Left lobe of liver (tissue), 2 donors: ENCODE results near the gene NRSN2. TPM values are rescaled to one million over a fixed set of nuclear protein-coding genes. Genes with fewer than 3 reads are reported as not detected.
"Not testable (repeated sequence)": the region's sequence is repeated elsewhere in the genome, so short reads cannot be mapped to it uniquely, and the experiment has no call there.

ENCODE experiments used
- ATAC-seq: fragments of 200-7000 bp; cut with Tn5 transposase; one replicate; pipeline ENCODE4 v1.9.1; 2020; ENCODE audit warnings: mild to moderate bottlenecking, moderate library complexity
- DNase-seq: peaks from one replicate; pipeline ENCODE4 v3.0.0-alpha.2; 2020; ENCODE audit warnings: low spot score
- total RNA-seq: library from RNA; stranded (reverse); gene quantifications from one replicate; pipeline ENCODE4 v1.2.1, GENCODE V29; 2021
- donor health status: DM: no; HTN: no; CAD: no; lungs with moderate emphysema.
- donor health status: DM: no; HTN: yes; CAD: no.

NRSN2 gene
- total RNA-seq, 1 donor from 2014 or later: 3.1 TPM

DNA sequence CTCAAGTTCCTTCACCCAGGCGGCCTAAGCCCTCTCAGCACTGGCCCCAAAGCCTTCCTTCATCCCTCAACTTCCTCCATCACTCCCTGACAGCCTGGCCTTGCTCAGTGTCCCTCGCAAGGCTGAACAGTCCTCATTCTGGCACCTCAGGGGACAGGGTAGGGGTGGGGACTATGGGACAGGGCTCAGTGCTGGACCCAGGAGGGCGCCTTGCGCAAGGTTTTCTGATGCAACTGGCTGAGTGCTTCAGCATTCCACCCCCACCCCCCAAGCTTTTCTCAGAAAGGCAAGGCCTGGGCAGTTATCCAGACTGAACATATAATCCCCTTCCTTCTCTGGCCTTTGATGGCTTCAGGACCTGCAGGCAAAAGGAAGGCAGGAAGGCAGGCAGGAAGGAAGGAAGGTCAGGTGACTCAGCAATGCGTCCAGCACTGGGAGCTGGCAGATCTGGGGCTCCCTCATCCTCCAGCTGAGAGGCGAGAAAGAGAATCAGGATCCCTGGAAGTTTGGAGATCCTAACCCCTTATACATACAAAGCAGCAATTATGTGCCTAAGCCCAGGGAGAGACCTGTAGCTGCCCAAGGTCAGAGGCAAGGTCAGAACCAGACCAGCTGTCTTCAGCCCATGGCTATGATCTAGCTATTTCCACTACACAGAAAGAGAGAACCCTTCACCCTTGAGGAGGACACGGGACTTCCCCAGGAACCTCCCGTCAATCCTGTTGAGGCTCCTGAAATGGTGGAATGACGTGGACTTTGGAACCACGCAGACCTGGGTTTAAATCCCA lies 25.0 kb downstream of the NRSN2 start:
- DNase-seq (peak; percentile 98), ATAC-seq (peak; percentile 84)

DNA sequence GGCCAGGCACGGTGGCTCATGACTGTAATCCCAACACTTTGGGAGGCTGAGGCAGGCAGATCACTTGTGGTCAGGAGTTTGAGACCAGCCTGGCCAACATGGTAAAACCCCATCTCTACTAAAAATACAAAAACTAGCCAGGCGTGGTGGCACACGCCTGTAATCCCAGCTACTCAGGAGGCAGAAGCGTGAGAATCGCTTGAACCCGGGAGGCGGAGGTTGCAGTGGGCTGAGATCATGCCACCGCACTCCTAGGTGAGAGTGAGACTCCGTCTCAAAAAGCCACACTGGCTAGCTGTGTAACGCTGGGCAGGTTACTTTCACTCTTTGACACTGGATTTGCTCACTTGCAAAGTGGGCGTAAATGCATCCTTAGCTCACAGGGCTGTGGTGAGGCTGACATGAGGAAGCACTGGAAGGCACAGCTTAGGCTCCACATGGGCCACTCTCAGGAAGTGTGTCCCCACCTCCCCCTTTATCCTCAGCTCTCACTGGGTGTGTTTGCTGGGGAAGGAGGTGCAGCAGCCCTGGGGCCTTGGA lies 25.7 kb downstream of the NRSN2 start:
- ATAC-seq, DNase-seq: not testable (repeated sequence)

DNA sequence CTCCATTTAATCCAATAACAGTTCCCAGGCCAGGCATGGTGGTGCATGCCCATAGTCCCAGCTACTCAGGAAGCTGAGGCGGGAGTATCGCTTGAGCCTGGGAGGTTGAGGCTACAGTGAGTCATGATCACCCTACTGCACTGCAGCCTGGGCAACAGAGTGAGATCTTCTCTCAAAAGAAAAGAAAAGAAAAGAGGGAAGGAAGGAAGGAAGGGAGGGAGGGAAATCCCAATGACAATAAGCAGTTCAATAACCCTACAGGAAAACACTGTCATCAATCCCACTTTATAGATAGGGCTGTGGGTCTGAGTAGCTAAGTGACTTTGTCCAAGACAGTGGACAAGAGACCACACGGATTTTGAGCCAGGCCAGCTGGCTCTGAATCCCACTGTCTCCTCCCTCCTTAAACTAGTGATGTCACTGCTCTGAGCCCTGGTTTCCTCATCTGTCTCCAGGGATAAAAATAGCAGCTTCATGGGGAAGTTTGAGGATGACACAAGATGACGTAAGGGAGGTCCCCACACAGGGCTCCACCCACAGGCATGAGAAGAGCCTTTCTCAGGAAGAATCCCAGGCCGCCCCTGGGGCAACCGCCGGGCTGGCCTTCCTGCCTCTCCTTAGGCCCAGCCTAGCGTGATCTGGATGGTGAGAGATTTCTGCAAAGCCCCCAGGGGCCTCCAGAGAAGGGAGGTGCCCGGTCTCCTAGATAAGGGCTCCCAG lies 26.4 kb downstream of the NRSN2 start:
- ATAC-seq: no peak
- no peak for DNase-seq

DNA sequence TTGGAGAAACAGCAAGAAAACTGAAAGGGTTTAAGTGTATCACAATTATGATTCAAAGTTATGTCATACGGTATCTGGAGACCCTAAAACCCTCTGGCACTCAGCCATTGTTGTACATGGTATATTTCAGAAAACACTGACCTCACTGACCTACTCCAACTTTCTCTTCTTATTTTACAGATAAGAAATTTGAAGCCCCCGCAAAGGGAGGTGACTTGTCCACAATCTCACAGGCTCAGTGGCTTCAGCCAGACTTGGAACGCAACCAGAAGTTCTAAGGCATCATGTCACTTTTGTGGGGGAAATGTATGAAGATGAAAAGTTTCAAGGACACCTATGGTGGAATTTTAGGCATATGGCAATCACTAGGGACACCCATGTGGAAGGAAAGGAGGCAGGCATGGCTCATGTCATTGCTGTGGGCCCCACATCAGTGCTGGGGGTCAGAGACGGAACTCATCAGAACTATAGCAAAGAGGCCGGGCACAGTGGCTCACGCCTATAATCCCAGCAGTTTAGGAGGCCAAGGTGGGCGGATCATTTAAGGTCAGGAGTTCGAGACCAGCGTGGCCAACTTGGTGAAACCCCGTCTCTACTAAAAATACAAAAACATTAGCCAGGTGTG lies 28.5 kb downstream of the NRSN2 start:
- no peak for DNase-seq
- no peak for ATAC-seq

DNA sequence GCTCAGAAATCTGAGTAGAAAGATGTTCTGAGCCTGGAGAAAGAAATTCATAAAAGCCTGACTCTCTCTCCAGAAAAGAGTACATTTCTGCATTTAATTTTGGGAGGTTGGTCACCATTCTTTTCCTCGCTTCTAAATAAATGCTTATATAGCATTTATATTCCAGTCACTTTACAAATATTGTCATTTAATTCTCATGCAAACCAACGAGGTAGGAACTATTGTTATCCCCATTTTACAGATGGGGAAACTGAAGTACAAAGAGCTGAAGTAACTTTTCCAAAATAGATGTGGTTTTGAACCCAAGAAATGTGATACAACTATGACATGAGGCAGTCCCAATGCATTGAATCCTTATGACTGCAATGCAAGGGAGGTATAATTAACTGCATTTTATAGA lies 29.2 kb downstream of the NRSN2 start:
- ATAC-seq: no peak
- no peak for DNase-seq

DNA sequence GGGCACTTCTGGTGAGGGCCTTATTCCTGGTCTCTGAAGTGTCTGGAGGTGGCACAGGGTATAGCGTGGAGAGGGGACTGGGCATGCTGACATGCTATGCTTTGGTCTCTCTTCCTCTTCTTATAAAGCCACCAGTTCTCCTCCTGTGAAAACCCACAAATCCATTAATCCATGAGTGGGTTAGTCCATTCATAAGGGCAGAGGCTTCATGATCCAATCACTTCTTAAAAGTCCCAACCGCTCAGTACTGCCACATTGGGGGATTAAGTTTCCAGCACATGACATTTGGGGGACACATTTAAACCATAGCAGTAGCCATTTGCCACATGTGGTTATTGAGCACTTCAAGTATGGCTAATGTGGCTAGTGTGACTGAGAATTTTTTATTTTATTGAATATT lies 29.8 kb downstream of the NRSN2 start:
- ATAC-seq (no peak), DNase-seq (no peak)

DNA sequence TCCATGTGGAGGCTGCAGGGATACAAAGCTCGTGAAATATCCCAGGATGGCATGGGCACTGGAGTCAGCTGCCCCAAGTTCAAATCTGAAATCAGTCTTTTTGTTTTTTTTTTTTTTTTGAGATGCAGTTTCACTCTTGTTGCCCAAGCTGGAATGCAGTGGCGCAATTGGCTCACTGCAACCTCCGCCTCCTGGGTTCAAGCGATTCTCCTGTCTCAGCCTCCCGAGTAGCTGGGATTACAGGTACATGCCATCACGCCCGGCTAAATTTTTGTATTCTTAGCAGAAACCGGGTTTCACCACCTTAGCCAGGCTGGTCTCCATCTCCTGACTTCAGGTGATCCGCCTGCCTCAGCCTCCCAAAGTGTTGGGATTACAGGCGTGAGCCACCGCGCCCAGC lies 30.7 kb downstream of the NRSN2 start:
- not testable (repeated sequence) for ATAC-seq, DNase-seq

DNA sequence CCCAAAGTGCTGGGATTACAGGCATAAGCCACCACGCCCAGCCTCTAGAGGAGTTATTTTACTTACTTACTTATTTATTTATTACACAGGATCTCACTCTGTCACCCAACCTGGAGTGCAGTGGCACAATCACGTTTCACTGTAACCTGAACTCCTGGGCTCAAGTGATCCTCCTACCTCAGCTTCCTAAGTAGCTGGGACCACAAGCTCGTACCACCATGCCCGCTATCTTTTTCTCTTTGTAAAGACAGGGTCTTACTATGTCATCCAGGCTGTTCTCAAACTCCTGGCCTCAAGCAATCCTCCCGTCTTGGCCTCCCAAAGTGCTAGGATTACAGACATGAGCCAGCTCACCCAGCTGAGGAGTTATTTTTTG lies 32.0 kb downstream of the NRSN2 start:
- DNase-seq: no peak
- no peak for ATAC-seq

DNA sequence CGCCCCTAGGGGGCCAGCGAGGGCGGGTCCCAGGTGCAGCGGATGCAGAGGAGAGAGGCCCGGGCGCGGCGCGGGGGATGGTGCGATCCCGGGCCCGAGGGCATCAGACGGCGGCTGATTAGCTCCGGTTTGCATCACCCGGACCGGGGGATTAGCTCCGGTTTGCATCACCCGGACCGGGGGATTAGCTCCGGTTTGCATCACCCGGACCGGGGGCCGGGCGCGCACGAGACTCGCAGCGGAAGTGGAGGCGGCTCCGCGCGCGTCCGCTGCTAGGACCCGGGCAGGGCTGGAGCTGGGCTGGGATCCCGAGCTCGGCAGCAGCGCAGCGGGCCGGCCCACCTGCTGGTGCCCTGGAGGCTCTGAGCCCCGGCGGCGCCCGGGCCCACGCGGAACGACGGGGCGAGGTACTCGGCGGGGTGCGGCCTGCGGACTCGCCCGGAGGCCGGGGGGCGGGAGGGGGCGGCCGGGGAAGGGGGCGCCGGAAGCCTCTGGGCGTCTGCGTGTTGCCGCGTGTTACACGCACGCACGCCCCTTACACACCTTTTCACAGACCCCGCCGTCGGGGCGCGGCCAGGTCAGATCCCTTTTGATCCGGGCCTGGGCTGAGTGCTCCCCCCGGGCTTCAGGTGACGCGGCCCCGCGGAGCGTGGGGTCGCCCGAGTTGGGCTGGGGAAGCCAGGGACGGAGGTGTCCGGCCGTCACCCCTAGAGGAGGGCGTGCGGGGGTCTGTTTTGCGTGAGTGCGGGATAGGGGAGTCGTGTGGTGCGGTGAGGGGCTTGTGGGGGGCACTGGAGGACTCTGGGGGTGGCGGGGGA lies 34.1 kb downstream of the NRSN2 start:
- ATAC-seq: peak; percentile 57
- DNase-seq: peak; percentile 74

DNA sequence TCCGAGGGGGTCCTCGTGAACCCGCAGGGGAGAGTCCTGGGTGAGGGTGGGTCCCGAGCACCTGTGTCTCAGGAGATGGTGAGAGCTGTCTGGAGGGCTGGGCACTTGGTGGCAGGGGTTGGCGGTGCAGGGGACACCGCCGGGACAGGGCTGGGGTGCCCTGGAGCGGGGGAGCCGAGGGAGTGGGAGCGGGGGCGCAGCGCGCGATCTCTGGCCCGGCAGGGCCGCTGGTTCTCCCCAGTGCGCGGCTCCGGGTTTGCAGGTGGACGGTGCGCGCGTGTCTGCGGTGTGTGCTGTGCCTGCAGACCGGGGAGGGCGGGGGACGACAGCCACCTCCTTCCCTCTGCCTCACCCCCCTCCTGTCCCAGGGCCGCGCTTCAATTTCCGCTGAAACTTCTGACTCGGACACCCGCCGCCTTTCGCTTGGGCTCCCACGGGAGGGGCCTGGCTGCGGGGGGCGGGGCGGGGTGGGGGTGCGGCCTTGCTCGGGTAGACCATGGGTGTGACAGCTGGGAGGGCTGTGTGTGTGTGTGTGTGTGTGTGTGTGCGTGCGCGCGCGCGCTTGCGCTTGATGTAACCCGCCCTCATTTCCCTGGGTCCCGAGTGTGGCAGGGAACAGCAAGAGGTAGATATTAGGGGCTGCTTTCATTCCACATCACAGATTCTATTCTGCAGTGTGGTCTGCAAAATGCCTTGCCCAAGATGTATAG lies 34.8 kb downstream of the NRSN2 start:
- DNase-seq (peak; percentile 92), ATAC-seq (peak; percentile 81)

DNA sequence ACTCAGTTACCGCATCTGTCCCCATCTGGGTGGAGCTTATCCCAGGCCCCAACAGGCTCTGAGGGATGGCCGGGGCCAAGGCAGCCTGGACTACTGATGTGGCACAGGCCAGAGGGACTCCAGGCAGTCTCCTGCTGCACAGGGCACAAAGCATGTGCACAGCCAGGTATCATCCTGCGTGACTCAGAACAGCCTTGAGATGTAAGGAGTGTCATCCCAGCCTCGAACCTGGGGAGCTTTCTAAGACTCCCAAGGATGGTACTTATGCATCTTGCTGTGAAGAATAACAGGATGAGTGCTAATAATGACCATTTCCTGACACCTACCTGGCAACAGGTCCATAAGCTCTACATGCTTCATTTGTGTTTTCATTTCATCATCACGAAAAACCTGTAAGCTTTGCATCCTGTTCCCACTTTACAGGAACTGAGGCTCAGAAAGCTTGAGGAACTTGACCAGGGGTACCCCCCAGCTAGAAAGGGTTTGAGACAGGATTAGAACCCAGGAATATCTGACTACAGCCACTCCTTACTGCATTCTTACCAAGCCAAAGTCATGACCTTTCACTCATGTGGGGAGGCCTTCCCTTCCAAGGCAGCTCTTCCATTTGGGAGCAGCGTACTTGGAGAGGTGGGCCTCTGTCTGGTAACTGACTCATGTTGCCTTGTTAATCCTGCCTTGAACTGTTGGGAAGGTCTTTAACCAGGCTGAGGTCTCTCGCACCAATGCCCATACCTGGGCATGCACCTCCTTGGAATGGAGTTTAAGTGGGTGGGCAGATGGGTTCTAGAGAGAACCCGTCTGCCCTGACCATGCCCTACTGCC lies 35.6 kb downstream of the NRSN2 start:
- ATAC-seq (peak; percentile 41), DNase-seq (no peak)

DNA sequence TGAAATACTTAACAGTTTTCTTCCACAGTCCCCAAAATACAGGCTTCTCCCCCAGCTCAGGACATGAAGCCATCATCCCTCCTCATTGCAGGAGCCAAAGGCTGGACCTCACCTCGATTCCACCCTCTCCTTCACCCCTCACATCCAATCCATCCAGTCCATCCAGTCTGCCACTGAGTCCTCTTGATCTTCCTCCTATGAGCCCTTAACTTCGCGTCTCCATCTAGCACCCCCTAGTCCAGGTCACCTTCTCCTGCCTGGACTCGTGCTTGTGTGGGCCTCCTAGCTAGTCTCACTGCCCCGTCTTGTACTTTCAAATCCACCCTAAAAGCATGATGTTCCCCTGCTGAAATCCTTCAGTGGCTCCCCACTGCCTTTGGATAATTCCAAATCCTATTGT lies 37.0 kb downstream of the NRSN2 start:
- no peak for ATAC-seq
- DNase-seq: no peak

DNA sequence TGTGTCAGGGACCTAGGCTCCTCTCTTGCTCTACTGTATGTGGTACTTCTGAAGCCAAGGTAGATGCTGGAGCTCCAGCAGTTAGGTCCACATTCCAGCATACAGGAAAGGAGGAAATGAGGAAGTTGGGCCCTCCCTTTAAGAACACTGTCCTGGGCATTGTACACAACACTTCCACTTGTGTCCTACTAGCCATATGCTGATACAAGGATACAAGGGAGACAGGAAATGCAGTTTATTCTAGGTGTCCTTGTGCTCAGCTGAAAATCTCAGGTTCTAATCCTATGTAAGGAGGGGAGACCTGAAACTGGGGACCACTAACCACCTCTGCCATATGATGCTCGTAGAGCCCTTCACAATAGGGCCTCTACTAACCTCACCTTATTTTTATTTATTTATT lies 37.8 kb downstream of the NRSN2 start:
- DNase-seq (no peak), ATAC-seq (no peak)

DNA sequence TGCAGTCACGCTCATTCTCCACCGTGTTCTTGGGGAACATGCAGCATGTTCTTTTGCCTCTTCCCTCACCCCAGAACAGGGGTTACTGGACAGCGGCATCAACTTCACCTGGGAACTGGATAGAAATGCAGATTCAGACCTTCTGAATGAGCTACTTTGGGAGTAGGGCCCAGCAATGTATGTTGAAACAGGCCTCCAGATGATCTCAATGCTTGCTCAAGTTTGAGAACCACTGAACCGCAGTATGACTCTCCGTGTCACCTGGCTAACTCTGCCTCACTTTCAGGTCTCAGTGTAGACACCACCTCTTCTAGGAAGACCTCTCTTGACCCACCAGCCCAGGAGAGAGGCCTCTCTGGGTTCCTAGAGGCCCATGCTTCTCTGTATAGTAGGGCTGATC lies 38.5 kb downstream of the NRSN2 start:
- no peak for DNase-seq
- no peak for ATAC-seq

DNA sequence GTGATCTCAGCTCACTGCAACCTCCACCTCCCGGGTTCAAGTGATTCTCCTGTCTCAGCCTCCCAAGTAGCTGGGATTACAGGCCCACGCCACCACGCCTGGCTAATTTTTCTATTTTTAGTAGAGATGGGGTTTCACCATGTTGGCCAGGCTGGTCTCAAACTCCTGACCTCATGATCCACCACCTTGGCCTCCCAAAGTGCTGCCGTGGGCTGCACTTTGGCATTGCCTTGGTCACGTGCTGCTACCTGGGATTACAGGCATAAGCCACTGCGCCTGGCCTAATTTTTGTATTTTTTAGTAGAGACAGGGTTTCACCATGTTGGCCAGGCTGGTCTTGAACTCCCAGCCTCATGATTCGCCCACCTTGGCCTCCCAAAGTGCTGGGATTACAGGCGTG lies 39.7 kb downstream of the NRSN2 start:
- not testable (repeated sequence) for ATAC-seq

DNA sequence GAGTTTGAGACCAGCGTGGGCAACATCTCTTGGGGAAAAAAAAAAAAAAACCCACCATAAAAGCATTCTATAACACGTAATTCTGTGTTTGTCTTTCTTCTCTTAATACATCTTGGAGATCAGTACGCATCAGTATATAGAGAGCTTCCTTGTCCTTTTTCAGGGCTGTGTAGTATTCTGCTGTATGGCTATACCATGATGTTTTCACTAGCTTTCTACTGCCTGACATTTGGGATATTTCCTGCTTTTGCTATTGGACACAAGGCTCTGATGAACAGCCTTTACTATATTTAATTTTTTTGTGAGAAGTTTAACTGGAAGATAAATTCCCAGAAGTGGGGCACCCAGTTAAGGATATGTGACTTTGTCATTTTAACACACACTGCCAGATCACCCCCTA lies 40.6 kb downstream of the NRSN2 start:
- DNase-seq (no peak), ATAC-seq (no peak)

More for the DNA sequence above, 39.7 kb downstream of the NRSN2 start:
- DNase-seq: not testable (repeated sequence)

DNA sequence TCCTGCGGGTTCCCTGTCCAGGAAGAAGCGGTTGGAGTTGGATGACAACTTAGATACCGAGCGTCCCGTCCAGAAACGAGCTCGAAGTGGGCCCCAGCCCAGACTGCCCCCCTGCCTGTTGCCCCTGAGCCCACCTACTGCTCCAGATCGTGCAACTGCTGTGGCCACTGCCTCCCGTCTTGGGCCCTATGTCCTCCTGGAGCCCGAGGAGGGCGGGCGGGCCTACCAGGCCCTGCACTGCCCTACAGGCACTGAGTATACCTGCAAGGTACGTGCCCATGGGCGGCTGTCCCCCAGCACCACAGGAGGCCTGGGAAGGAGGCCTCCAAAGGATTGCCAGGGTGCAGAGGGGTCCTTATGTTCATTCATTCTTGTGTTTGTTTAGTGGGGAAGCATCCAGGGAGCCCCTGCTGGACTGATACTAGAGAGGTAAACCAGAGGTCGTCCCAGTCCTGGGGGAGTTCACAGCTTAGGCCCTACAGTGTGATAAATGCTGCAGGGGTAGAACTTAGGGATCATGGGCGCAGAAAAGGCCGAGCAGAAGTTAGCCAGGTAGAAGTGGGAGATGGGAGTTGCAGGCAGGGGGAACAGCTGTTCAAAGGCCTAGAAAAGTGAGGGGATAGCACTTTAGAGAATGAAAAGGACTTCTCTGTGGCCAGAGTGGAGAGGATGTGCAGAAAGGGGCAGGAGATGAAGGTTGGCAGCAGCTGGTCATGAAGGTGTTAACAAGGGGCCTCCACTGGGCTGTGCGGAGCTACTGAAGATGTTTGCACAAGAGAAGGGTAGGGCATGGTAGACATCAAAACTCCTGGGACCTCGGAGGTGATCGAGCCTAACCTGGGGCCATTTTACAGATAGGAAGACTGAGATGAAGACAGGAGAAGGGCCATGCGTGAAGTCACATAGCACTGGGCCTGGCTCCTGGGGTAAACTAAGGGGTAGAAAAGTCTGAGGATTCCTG lies 41.4 kb downstream of the NRSN2 start:
- no peak for ATAC-seq
- no peak for DNase-seq

DNA sequence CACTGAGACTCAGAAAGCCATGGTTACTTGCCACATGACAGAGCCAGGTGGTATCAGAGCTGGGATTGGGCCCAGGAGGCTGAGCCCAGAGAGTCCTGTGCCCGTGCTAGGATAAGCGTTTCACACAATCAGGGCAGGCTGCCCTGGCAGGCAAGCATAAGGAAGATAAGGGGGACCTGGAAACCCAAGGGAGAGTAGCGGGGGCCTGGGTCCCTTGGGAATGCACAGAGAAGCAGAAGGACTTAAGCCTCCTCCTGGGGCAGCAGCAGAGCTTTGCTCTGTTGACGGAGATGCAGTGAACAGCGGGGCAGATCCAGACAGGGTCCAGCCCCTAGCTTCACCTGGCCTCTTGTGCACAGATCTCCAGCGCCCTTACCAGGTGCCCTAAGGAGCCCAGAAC lies 42.3 kb downstream of the NRSN2 start:
- ATAC-seq (peak; percentile 66), DNase-seq (peak; percentile 70)
